ENCODE measurements around the gene CLBA1.

CLBA1 gene

DNA sequence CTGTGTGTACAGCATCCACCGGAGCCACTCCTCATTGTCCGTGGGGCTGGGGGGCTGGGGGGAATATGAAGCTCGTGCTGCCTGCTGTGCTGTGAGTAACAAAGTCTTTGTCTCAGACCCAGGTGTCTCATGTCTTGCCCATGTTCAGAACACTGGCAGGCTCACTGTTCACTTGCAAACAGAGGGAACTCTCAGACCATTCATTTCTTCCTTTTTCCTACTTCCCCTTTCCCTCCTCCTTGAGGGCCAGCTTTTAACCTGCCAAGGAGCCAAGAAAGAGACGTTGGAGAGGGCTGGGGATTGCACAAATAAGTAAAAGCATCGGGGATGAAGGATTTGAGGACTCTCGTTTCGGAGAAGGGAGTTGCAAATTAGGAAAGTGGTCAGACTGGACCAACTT, 58.1 kb downstream of the CLBA1 start:
- no peaks in the 10 kb centered on the region for H3K79me2 ChIP-seq (ENCODE audit: control insufficient read depth, low read length)
- no peaks in the 10 kb centered on the region for H3K36me3 ChIP-seq (ENCODE audit: control insufficient read depth, low read length)
- TF ChIP-seq EZH2phosphoT487 (IDR thresholded peaks at IDR 0.05; ENCODE audit: borderline replicate concordance, low read length): no peak
- TF ChIP-seq CTCF (IDR thresholded peaks at IDR 0.05; ENCODE audit: low read depth, low read length, poor library complexity, severe bottlenecking): no peak
- no peak overlapping the region for H3K4me2 ChIP-seq (ENCODE audit: low read length)
- H4K20me1 ChIP-seq (ENCODE audit: control insufficient read depth, insufficient read depth, low read depth, low read length): no peaks in the 10 kb centered on the region
- no peaks in the 10 kb centered on the region for H3K9me2 ChIP-seq (replicated peaks; ENCODE audit: control insufficient read depth, low read length)
- H3K27me3 ChIP-seq (ENCODE audit: control insufficient read depth, low read length): peaks cover 20% of the 10 kb centered on the region
- no peaks in the 10 kb centered on the region for H3K9me3 ChIP-seq (ENCODE audit: control insufficient read depth, insufficient read depth, low read length)
- 0 out of 2 replicates have a peak, but pooled peaks cover 4% of the 10 kb centered on the region for H3F3A ChIP-seq (ENCODE audit: control insufficient read depth, insufficient read depth)
- peaks cover 6% of the 10 kb centered on the region for H3K4me1 ChIP-seq (ENCODE audit: control insufficient read depth, low read length)
- no peak overlapping the region for H3K4me3 ChIP-seq (ENCODE audit: low read length)
- no peak overlapping the region for H3K27ac ChIP-seq (ENCODE audit: low read depth, low read length)

Measured in DOHH2 (cell line).